ENCODE data around the gene KBTBD12.

The KBTBD12 gene

DNA sequence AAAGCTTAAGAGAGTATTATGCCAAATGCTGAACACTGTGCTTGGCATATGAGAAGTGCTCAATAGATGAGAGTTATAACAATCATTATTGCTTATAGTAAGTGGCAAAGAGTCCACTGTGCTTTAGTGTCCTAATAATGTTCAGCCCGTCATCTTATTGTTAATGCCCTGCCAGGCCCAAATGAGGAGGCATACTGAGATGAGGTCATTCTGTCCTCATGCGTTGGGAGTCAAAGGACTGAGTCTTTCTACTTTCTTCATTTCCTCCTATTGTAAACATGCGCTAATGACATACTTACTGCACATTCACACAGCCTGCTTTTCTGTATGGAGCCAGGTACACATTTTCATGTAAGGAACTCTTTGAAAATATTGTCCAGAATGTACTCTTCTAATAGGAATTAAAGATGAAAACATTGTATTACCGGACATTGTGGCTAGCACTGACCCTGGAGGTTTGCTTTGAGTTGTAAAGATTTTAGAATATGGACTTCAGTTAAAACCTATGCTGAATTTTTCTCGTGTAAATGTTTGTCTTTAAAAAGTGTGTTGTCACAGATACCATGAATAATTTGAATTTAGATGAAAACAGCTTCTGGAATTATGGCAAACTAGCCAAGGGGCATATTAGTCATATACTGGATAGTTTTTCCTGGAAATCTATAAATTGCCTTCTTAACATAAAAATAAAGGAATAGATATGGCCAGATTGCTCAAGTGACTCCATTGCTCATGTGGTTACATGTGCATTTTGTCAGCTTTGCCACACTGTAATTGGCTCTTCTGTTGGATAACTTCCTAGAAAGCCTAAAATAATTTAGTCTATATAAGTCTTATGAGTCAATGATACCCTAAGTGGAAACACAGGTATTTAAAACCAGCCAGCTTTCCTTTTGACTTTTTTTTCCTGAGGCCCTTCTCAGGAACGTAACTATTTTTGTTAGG, 38.3 kb downstream of the KBTBD12 start:
- no peak for DNase-seq (ENCODE audit: low read depth)

DNA sequence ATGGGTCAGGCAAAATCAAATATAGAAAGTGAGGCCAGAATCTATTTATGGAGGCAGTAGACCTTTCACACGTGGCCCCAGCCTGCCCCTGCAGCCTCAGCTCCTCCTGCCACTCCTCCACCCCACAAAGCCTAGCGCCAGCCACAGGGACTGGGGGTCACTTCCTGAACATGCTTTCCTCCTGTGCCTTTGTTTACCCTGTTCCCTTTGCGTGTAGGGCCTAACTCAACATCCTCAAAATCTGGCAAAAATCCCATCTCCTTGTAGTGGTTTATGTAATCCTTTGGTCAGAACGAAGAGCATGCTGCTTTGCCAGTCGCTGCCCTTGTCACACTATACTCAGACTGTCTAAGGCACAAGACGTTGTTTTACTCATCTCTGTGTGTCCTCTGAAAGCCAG, 39.6 kb downstream of the KBTBD12 start:
- DNase-seq (ENCODE audit: low read depth): no peak

DNA sequence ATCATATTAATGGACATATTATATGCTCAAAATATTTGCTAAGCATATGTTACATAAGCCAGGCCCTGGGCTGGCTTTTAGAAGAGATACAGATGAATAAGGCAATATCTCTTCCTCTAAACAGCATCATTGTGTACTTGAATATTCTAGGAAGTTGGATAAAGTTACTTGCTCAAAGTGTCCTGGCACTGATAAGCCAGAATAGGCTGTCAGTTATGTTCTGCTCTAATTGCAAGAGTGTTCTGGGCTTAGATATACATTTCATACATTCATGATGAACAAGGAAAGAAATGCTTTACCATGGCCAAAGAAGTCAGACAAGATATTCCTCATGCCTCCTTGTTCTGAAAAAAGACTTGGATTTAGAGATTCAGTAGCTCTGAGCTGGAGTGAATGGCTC, 40.7 kb downstream of the KBTBD12 start:
- no peak for DNase-seq (ENCODE audit: low read depth)

DNA sequence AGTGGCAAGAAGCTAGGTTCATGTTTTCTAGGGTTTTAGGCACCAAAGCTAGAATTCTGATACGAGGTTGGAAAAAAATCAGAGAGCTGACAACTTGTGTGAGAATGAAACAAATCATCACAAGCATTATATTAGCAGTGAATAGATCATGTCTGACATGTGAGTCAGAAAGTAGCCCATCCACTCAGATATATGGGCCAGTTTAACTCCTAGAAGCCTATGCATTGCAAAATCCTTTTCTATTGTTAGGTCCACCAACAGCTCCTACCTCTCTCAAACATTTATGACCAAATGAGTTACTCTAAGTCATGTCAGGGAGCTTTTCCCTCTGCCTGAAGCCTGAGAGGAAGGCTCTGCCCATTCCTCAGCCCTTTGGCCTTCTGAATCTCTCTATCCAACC, 44.0 kb downstream of the KBTBD12 start:
- no peak for DNase-seq (ENCODE audit: low read depth)

DNA sequence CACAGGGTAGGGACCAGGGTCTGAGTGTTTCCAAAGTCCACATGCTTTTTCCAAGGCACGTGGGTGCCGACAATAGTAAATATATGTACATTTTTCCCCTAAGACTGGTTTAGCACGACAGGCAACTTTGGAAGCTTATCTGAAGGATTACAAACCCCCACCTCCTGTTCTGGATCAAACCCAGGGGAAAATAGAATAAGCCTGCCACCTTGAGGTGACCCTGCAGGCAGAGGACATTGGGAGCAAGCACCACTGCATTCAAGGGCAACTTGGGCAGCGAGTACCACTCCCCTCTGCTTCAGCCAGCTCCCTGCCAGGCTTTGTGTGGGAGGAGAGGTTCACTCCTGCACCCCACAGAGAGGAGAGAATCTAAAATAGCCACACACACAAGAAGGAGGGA, 44.8 kb downstream of the KBTBD12 start:
- no peak for DNase-seq (ENCODE audit: low read depth)

DNA sequence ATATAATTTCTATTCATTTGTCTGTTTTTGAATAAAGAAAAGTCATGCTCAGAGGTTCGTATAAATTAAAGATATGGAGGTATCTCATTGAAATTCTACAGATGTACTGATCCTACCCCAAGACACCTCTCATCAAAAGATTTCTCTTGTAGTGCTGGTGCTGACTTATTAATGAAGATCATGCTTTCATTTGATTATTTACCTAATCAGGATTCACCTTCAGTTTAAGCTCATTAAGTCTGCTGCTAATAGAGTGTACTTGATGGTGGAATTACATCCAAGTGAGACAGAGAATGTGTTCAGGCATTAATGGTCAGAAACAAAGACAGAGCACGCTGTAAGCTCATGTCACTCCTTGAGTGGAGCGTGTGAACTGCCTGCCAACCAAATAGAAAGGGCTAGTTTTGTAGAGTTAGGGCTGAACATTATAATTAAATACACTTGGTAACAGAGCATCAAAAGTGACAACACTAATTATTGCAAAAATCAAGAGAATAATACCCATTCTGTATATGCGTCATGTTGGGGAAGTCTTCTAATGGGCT, 45.5 kb downstream of the KBTBD12 start:
- no peak for DNase-seq (ENCODE audit: low read depth)

DNA sequence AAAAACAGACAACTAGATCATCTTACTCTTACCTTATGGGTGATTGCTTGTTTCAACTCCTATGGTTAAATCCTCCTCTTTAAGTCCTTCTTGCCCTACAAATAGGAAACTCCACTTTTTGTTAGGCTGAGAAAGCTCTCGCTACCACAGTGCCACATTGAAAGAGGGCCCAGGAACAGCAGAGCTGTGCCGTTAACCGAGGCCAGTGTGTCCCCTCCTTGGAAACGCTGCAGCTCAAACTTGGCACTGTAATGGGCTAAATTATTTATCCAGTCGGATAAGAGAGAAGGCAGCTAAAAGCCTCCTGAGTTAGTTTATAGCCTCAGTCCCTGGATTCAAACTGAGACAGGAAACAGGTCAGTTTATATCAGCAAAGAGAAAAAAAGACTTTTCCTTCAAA, 46.1 kb downstream of the KBTBD12 start:
- no peak for DNase-seq (ENCODE audit: low read depth)

DNA sequence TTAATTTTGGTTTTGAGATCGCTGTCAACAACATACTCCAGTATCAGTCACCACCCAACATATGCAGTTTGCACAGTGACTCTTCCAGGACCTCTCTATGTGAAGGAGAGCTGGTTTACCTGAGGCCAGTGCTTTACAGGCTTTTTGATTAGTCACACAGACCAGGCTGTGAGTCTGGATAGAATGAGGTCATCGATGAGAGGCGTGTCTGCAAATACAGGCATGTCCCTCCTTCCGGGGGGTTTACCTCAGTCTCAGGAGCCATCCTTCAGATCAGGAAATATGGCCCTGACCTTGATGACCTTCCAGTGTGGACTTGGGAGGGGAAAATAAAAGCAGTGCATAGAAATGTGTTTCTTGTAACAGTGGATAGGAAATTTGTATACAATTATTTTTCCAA, 46.9 kb downstream of the KBTBD12 start:
- DNase-seq (ENCODE audit: low read depth): no peak

DNA sequence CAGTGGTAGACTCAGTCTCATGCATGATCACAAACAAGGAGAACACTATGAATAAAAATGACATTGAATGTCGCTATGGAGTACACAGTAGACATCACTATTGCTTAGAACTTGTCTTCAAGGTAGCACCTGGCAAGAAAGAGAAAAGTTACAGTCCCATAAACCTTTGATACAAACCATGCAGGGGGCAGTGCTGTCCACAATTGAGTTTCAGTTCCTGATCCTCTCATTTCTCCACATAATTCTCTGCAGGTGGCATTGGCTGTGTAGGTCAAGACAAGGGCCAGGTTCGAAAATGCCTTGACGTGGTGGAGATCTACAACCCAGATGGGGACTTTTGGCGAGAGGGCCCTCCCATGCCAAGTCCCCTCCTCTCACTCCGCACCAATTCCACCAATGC, 47.9 kb downstream of the KBTBD12 start:
- DNase-seq (ENCODE audit: low read depth): no peak

DNA sequence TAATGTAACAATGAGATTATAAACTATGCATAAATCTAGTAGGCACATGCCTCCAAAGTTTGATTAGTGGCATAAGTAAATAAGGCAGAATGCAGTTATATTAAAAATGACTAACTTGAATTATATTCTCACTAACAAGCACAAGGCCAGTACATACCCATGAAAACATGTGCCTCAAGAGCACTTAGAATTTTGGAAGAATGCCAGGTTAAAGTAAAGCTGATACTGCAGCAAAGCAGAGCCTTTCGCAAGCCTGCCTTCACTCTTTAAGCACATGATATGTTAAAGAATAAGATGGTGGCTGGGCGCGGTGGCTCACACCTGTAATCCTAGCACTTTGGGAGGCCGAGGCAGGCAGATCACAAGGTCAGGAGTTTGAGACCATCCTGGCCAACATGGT, 49.0 kb downstream of the KBTBD12 start:
- DNase-seq (ENCODE audit: low read depth): no peak

DNA sequence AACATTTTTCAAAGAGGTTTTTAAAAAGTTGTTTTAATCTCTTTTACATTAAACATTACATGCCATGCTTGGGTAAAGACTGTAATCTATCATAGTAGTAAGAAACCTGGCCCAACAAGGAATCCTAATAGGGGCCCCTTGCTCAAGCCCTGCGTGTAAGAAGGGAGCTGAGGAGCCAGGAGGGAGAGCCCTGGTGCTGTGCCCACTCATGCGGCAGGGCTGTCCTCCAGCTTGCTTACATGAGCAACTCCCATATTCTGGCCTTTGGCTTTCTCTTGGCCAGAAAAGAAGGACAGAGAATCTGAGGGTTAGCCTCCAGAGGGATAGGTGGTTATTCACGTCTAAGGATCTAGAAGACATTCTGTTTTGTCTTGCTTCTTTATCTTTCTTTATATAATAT, 49.8 kb downstream of the KBTBD12 start:
- DNase-seq (ENCODE audit: low read depth): no peak

DNA sequence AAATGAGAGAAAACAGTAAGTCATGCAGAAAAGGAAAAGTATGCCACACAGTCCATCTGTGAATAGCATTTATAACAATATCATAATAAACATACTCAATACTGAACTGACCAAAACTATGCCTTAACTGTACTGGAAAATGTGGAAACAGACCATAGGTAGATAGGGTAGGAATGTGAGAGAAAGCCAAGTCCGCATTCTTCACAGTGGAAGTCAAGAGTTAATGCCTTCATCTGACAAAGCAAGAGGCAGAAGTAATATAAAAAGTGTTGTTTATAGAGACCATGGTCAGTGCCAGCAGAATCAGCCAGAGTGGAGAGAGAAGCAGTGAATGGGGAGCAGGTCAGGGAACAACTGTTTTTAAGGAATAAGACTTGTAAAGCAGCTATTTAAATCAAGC, 52.3 kb downstream of the KBTBD12 start:
- DNase-seq (ENCODE audit: low read depth): no peak

DNA sequence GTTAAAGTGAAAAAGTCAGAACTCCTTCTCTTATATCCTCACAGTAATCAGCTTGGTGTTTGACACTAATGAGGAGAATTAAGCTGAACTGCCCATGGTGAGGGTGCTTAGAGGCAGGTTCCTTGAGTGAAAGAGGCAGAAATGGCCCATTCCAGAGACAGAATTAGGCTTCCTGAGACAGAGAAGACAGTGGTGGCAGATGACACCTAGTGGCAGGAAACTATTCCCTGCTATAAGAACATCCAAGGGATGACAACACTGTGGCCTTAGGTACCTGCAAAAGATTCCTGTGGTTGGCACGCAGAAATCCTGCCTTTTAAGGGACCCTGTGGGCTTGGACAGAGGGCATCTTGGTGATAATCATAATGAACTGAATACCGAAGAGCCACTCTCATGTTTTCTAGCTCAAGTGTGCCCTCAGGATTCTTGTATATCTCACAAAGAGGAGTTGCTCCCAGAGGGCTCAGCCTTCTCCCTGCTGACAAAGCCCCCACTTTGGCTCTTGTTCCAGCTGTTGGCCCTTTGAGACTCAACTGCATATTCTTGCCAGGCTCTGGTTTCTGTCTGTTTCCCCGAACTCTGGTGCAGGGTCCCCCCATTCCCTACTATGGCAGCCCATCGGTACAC, 56.0 kb downstream of the KBTBD12 start:
- DNase-seq (ENCODE audit: low read depth): no peak

DNA sequence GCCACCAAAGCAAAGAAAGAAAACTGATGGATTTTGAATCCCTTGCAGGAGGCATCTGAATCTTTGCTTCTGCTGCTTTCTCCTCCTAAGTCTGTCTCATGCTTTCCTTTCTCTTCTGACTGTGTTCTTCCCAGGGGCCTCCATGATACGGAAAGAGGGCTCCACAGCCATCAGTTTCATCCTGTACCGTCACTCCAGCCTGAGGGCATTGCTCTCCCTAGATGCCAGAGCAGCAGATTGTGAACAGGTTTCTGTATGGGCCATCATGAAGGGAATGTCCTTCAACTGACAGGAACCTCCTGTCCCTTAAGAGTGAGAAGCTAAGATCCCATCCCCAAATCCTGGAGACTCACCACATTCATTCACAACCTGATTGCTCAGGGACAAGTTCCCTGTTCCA, 59.2 kb downstream of the KBTBD12 start:
- DNase-seq (ENCODE audit: low read depth): no peak

DNA sequence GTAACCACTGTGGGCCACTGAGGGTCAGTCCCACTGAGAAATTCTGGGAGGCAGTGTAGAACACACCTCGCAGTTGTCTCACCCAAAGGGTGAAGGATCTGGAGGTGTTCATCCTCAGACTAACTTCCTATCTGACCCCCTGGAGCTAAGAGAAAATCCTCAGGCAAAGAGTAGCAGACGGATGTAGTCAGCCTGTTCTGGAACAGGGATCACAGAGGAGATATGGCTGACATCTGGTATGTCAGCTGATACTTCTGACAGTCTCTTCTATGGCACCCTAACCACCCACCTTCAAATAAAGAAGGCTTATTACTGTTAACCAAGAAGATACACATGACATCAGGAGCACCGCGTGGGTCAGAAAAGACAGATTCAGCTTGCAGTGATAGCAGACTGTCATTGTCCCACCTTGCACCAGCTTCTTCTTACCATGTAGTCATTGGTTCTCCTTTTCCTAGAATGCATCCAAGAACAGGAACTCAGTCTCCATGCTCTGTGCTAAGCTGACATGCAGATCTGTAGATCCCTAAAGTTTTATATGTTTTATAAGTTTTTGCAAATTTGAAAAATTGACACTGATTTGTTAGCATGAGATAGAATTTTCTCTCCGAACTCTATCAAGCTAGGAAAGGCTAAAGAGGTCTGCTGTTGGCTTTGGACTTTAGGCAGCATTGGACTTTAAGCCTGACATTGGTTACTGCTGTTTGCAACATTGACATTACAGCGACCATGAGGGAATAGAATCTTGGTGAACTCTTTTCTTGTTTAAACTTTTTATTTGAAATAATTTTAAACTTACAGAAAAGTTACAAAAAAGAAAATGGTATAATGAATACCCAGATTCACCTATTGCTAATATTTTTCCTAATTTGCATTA, 60.4 kb downstream of the KBTBD12 start:
- no peak for DNase-seq (ENCODE audit: low read depth)

DNA sequence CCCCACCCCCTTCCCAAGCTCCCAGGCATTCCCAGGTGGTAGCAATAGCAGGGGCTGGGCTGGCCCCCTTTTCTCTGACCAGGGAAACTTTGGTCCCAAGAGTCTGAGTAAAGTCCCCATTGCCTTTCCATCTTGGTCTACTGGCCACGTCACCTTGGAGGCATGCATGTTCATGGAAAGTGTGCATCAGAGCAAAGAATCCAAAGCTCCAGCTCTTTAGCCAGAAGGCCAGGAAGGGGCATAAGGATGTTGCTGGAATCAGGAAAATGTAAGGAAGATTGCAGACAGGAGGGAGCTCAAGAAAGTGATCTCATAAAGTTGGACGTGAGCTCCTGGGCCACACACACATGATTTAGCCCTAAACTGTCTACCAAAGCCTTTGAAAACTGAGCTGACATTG, 63.6 kb downstream of the KBTBD12 start:
- DNase-seq (ENCODE audit: low read depth): no peak

DNA sequence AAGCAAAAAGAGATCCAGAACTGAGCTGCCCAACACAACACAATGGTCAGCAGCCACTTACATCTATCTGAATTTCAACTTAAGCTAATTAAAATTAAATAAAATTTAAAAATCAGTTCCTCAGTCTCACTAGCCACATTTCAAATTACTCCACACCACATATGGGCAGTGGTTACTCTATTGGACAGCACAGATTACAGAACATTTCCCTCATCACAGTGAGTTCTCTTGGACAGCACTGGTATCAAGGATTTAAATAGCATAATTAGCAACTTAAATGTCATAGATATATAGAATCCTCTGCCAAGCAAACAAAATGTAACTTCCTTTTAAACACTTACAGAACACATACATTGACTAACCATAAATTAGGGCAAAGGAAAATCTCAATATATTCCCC, 64.4 kb downstream of the KBTBD12 start:
- DNase-seq (ENCODE audit: low read depth): no peak

DNA sequence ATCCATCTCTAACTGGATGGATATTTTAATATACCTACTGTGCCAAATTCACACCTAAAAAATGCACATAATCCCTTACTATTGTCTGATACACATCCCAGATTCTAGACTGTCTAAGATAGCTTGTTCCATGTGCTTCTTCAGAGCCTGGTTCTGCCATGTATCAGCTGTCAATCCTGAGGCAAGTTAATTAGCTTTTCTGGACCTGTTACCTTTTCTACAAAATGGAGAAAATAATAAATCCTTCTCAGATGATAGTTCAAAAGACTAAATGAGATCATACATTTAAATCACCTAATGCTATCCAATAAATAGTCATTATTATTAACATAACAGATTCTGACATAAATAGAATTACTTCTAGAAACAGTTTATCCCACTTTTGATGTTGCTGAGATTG, 66.1 kb downstream of the KBTBD12 start:
- no peak for DNase-seq (ENCODE audit: low read depth)

DNA sequence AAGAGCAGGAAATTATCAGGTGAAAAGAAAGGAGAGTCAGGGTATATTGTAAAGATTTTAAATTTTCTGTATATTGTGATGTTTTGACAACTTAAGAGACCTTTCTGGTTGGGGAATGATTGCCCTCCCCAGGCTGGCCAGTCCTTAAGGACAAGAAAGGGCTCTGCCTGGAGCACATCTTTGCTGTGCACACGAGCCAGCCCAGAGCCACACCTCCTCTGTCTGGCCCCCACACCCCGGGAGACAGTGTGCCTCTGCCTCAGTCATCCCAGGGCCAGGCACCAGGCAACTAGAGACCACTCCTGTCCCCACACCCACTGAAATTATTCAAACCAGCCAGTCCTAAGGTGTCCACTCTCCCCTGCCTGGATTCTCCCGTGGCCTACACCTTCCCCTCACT, 67.1 kb downstream of the KBTBD12 start:
- DNase-seq (ENCODE audit: low read depth): no peak

DNA sequence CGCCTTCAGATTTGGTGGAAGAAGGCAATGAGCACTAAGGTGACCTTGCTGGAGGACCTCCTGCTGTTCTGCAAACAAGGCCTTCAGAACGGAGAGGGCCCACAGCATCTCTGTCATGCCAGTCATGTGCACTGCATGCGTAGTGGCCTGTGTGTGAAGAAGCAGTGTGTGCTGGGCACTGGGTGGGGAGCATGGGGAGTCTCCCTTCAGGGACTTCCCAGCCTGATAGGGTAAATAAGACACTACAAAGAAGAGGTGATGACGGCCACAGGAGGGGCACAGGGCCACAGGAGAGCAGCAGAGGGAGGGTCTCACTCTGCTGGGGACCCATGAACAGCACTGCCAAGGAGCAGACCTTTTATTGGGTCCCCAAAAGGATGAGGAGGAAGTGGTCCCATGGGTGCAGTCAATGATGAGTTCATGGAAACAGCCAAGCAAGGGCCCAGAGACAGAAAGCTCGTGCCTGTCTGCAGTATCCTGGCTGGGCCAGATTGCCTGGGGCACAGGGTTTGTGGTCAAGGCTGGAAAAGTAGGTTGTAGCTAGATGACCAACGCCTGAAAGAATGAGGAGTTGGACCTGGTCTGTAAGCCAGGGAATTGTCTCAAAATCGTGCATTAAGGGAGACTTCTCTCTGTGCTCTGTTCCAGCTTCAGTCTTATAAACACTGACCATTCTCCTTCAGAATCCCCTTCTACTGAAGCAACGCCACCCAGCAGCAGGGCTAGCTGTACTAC, 69.4 kb downstream of the KBTBD12 start:
- DNase-seq (ENCODE audit: low read depth): peak; percentile 57

DNA sequence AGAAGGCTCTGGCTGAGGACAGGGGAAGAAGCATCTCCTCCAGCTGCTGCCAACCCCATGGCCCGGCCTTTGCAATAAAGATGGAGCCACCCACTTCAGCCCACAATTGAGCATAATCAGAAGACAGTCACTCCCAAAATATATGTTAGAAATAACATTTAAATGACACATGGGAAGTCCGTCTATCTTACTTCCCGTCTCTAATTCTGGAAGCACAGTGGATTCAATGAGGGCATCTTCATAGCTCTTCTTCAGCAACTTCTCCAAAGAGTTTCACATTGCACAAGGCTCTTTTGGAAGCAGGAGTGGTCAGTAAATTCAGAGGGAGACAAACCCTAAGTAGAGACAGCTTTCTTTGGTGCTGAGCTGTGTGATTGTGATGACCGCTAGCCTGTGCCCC, 70.2 kb downstream of the KBTBD12 start:
- no peak for DNase-seq (ENCODE audit: low read depth)

Data from GM04504 (cell line).